HG03520 (cell line): ENCODE measurements around the gene TRMT44.

Experiments
- ATAC-seq: cut with Tn5 transposase; IDR thresholded peaks from one replicate; pipeline ENCODE4 v1.9.1; 2021; ENCODE audit warnings: mild to moderate bottlenecking, moderate library complexity; ENCODE audit not compliant: unreplicated experiment

The TRMT44 gene

DNA sequence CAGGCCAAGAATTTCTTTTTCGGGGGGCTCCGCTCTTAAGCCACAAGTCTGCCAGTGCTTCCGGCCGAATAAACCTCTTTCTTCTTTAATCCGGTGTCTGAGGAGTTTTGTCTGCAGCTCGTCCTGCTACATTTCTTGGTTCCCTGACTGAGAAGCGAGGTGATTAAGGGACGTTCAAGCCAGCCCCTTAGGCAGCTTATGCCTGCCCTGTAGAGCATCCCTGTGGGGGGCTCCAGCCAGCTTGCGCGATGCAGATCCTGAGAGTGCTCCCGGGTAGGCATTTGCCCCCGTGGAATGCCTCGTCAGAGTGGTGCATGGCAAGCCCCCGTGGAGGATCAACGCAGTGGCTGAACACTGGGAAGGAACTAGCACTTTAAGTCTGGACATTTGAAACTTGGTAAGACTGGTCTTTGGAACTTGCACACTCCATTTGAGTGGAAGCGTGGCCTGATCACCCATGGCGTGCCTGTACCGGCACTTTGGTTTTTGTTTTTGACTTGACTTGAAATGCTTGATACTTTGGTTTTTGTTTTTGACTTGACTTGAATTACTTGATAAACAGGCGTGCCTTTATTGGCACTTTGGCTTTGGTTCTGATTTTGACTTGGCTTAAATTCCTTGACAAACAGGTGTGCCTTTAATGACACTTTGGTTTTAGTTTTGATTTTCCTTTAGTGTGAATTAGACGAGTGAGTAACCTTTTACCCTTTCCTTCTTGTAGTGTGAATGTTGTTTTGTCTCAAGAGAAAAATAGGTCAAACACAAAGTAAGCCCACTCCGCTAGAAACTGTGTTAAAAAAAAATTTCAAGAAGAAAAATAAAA lies 6.1 kb upstream of the TRMT44 start:
- ATAC-seq, result no peak

DNA sequence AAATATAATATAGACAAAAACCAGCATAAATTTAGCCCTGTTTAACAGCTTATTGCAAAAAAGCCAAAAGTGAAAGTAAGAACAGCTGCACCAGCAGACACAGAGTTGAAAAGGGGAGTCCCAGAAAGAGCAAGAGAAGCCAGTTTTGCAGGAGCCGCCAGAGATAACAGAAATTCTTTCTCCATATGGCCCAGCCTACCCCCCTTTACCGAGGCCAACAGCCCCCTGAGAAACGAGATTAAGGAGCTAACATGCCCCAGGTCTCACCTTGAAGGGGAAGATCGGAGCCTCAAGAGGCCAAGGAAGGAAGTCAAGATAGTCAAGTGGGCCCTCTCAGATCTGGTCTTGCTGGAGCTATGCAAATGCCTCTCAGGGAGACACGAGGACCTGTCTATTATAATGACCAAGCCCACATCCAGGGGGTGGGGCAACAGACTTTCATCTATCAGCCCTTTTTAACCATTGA lies 4.9 kb upstream of the TRMT44 start:
- ATAC-seq, result peak; percentile 56

DNA sequence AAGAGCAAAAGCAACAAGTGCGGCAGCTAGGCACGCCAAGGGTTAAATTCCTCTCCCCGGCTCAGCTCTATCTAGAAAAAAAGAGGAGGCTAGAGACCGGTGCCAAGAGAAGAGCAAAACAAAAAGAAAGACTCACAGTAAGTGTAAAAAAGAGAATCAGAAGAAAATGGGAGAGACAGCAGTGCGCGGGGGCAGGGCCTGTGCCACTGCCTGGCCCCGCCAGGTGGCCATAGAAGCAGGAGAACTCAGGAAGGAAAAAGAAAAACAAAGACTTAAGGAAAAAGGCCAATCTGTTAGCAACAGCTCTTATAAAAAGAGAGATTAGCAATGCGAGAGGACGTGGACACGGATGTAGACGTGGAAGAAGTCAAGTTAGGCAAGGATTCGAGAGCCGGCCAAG lies 3.3 kb upstream of the TRMT44 start:
- ATAC-seq, result no peak

DNA sequence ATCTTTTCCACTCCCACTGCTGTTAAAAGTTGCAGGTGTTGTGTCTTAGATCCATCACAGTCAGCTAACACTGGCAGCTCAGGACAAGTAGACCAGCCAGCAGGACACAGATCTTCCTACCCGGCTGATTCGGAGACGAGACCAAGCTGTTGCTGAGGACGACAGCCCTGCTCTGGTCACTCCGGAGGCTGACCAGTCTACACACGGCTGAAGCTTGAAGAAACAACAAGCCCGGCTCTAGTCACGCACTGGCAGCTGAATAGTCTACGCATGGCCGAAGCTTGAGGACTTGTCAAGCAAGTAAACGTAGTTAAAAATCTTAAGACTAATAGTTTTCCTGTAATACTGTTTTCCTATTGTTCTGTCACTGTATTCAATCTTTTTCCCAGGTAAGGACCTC lies 1.8 kb upstream of the TRMT44 start:
- no peak for ATAC-seq

DNA sequence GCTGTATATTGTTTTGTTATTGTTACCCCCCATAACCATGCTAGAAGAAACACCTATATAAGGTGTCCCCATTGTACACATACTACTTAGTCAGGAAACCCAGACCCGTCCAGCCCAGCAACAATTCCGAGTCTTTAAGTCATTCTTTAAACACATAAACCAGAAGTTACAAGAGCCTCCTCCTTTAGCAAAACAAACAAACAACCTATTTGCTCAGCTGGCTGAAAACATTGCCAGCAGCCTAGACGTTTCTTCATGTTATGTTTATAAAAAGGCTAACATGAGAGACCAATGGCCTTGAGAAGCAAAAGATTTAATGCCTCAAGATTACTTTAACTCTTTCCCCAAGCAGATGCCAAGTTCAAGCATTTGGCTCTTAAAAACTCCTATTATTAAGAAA lies 1.4 kb upstream of the TRMT44 start:
- ATAC-seq, result no peak

DNA sequence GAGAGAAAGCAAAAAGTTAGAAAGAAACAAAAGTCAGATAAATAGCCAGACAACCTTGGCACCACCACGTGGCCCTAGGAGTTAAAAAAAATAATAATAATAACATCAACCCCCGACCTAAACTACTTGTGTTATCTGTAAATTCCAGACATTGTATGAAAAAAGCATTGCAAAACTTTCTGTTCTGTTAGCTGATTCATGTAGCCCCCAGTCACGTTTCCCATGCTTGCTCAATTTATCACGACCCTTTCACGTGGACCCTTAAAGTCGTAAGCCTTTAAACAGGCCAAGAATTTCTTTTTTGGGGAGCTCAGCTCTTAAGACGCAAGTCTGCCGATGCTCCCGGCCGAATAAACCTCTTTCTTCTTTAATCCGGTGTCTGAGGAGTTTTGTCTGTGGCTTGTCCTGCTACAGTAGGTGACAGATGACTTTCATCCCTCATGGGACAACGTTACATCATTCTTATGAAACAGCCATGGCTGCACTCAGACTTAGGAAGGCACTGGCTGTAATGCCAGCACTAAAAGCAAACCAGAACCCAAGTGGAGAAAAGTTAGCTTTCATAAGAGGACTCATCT lies 574 bp upstream of the TRMT44 start:
- ATAC-seq, result peak; percentile 23

DNA sequence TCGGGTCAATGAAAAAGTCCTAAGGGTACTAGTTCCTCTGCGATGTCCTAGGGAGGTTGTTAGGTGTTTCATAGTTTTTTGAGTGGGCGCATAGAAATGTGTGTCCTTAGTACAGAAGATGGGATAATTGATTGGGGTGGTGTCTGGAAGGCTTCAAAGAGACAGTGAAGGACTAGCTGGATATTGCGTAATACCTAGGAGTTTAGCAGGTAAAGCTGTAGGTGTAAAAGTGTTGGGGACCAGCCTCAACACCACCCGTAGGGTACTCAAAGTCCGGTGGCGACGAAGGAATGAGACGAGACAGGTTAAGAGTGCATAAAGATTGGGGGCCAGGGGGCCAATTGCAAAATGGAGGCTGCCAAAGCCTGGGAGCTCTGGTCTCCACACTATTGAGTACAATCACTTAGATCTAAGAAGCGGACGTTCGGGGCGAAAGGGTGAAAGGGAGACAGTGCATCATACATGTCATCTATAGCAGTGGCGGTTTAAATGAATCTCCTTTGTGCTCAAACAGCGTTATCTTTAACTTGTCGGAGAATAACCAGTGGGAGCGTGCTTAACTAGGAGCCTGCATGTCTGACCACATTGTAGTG lies 1.0 kb downstream of the TRMT44 start:
- ATAC-seq, result no peak

DNA sequence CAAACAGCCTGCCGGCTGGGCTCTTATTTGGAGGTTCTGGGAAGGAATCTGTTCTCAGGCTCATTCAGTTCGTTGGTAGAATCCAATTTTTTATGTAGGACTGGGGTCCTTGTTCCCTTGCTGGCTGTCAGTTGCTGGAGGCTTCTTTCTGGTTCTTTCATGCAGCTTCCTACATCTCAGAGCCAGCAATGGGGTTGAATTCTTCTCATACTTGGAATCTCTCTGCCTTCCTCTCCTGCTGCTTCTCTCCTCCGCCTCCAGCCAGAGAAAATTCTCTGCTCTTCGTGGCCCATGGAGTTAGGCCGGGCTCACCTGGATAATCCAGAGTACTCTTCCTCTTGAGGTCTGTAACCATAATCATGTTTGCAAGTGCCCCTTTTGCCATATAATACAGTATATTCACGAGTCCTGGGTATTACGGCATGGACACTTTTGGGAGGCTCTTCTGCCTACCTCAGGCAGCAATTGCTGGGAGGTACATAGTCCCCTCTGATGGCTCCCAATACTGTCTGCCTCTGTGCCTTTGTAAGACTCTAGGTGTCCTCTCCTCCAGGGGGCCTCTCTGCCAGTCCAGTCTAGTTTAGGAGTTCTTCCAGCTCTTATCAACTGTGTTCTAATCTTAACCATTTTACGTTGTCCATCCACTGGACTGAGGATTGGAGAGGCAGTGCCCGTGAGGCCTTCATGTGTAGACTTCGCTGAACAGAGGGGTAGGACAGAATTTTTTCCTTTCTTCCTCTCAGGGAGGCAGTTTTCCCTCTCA lies 2.2 kb downstream of the TRMT44 start:
- ATAC-seq, result no peak

DNA sequence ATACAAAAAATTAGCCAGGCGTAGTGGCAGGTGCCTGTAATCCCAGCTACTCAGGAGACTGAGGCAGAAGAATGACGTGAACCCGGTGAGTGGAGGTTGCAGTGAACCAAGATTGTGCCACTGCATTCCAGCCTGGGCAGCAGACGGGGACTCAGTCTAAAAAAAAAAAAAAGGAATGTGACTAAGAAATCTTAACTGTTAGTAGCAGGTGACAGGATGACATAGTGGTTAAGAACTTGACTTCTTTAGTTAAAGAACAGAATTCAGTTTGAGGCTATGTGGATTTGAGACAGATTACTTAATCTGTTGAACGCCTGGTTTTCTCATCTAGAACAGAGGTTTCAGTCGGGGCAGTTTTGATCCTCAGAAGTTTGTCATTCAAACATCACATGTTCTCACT lies 3.2 kb downstream of the TRMT44 start:
- no peak for ATAC-seq

DNA sequence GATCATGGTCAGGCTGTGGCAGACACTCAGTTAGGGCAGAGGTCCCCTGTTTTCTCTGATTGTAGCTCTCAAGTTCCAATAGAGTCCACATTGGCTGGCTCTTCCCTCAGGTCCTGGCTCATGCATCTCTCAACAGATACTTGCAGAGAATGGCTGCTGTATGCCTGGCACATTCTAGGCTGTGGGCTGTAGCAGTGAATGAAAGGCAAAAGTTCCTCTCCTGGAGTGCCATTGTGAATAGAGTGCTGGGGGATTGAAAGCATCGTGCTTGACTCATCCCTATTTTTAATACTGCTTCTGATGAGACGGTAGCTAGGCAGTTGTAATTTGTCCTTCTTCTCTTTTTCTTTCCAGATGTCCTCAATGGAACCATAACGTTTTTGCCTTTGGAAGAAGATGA lies 5.5 kb downstream of the TRMT44 start:
- no peak for ATAC-seq

DNA sequence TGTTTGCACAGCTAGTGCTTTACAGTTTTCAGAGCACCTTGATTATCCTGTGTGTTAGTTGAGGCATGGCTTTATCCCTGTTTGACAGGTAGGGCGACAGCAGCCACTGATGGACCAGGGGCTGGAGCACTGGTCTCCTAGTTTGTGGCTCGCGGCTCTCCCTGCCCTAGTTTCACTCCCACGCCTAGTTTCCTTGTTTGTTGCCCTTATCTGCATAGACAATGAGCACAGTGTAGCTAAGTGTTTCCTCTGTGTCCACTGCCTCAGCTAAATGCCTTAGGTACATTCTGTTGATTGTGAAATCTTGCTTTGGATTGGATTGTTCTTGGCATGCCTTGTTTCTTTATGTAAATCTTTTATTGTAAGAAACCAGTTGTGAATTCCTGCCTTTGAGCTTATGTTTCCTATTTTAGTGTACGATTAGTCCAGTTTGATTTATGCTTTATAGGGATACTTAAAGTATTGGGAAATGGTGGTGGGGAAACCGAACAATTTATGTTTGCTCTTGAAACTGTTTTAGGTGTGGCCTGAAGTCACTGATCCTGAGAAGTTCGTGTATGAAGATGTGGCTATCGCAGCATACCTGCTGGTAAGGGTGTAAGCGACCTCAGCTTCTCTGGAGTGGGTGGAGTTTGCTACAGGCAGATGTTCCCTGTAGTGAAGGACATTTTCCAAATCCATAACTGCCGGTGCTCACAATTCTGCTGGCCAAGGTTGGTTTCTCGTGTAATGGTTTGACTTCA lies 11.0 kb downstream of the TRMT44 start:
- ATAC-seq, result no peak

DNA sequence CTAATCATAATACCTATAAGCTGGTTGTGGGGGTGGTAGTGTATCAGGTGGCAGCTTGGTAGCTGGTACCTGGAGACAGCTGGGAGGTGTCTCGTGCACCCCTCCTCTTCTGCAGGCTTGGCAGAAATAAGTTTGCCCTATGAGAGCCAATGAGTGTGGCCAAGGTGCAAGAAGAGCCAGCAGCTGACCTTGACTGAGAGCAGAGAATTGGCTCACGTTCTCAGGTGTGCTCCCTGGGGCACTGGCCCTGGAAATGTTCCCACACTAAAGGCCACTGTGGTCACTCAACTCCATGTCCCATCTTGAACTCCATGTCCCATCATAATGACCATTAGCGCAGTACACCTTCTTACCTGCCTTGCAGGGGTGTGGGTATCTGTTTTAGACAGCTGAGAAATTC lies 13.4 kb downstream of the TRMT44 start:
- no peak for ATAC-seq

DNA sequence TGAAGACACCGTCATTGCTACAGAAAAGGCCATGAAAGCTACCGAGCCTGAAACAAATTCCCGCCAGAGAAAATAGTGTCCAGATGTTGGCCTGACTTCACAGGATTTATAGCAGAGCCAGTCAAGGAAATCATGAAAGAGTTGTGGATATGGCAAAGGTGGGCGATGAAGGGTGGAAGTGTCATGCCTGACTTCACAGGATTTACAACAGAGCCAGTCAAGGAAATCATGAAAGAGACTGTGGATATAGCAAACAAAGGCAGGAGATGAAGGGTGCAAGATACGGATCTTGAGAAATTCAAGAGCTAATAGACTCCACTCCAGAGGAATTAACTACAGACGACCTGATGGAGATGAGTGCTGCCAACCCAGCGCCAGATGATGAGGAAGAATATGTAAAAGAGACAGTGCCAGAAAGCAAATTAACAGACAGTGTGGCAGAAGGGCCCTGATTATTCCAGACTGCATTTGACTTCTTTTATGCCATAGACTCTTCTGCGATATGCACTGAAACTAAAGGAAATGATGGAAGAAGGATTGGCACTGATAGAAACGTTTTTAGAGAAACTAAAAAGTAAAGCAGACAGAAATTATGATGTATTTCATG lies 17.2 kb downstream of the TRMT44 start:
- ATAC-seq, result no peak

DNA sequence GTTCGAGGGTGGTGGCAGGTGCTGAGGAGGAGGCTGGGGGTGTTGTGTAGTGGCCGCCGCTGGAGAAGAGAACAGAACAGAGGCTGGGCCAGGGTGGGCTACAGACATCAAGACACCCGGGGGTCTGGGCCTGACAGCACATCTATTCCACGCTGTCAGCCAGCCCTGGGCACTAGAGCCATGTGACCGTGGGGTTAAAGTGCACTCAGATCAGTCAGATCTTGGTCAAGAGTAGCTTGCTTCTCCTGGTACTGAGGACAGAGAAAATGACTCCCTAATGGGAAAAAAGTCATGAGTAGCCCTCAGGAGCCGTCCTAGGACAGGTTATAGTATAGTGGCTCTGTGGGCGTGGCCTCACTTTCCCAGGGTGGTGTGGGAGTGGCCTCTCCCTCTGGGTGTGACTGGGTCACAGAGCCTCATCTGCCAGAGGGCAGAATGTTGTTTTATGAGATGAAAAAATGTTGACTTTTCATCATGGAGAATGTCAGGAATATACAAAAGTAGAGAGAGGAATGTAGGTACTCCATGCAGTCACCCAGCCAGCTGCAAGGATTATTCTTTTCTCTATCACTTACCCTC lies 19.4 kb downstream of the TRMT44 start:
- no peak for ATAC-seq

DNA sequence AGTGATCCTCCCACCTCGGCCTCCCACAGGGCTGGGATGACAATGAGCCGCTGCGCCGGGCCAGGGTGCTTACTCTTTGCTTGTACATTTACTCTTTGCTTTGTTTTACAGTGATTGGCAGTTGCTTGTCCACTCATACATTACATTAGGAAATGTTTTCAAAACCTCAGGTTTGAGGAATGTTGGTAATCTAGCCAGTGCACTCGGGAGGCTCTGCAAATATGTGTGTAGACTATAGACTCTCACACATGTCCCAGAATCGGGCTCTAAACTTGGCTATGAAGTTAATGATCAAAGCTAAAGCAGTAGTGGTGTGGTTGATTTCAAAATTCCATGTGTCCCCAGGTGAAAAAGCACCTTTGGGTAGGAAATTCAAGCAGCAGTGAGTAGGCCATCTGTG lies 20.5 kb downstream of the TRMT44 start:
- no peak for ATAC-seq

DNA sequence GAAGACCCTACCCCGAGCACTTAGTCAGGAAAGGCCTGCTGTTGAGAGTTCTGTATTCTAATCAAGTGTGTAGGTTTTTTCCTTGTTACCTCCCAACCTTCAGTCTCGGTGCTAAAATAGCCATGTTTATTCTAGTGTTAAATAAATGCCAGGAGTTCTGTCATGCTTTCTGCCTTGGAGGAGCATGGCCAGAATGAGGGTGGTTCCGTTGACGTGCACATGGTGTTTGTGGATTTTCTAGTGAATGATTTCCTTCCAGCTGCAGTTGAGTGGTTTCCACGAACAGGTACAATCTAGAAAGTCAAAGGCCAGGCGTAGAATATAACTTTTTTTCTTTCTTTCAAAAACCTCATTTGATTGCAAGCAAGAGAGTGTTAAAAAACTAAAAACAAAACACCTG lies 21.0 kb downstream of the TRMT44 start:
- no peak for ATAC-seq

DNA sequence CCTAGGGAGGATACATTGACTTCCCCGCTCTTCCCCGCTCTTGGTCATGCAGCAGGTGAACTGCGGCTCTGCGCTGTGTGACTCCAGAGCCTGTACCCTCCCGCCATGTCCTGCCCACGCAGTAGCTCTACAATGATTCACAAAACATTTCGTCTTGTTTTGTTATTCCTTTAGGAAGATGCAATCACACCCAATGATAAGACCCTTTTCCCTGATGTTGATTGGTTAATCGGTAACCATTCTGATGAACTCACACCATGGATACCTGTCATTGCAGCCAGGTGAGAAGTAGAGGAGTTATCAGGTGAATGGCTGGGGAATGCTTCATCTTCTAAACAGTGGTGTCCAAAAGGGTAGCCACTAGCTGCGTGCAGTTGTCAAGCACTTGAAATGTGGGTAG lies 23.2 kb downstream of the TRMT44 start:
- ATAC-seq, result no peak

DNA sequence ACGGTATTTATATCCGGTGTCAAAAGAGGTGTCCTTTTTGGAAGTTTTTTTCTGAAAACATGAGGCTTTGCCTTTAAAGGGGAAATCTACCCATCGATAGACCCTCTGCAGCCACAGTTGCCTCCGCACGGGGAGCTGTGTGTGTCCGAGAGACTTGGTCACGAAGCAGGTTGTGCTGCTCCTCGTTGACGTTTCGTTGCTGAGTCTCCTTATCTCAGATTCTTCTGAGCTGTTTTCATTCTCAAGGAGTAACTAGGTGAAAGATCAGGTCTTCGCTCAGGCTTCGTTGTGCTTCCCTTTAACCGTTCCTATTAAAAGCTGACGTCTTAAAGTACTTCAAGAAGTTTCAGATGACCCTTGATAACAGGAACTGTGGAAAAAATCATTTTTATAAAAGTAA lies 23.8 kb downstream of the TRMT44 start:
- no peak for ATAC-seq

DNA sequence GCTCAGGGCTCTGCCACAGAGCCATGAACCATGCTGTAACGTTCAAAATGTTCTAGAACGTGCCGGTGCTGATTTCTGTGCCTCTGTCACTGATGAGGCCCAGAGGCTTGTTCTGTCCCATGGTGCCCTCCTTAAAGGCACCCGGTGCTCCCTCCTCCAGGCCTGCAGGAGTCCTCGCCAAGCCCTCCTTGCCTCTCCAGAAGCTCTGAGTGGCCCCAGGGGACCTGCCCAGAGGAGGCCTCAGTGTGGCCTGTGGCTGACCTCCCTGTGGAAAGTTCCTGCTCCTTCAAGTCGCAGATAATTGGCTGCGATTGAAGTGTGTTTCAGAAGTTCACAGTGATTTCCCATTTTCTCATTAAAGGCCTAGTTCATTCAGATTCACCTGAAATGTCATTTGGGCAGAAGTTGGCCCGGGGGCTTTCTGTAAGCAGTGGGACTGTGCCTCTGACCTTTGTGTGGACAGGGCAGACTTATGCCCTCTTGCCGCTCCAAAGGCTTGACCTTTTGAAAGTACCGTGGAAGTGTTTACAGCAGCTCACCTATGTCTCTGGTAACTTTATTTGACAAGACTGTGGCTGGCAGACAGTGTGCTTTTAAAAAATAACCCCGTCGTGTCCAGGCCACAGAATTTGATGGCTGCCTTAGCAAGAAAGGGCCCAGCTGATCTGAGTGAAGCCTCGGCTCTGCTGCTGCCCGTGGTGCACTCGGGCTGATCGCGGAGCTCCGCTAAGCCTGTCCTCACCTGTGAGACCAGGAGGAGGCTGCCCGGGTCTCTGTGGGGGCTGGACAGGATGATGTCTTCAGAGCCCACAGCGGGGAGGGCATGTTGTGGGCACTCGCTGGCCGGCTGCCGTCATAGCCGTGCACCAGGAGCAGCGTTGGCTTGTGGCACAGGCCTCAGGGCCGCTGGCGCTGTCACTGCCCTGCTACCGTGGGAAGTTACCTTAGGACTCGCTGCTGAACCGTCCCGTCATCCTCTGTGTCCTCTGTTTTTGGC lies 25.3 kb downstream of the TRMT44 start:
- no peak for ATAC-seq
